ENCODE data around the gene DPP7.
"Not testable (repeated sequence)": the region's sequence is repeated elsewhere in the genome, so short reads cannot be mapped to it uniquely, and the experiment has no call there.

The DPP7 gene

DNA sequence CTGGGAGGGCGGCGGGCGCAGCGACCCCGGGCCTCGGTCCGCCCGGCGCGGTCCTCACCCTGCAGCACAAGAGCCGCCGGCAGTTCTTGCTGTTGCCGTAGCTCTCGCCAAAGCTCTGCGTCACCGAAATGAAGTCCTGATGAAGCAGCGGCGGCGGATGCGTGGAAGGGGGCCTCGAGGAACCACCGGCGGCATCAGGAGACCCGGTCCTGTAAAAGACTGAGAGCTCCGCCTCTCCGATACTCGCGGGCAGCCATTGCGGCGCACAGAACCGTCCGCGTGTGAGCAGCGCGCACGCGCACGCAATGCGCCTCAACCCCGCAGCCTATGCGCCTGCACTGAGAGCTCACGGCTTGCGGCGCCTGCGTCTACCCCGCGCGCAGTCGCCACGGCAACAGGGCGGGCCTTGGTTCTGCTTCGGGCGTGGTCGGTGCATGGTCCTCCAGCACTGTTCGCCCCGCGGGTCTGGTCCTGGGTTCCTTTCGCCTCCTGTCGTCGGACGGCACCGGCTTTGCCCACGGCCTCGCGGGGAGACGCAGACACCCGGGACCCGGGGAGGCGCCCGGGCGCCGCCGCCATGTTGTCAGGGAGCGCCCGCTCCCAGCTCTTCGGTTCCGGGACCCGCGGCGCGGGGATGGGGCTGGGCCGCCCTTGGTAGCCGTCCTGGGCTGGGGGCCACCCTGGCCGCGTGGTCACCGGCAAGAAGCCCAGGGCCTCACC lies 15.1 kb upstream of the DPP7 start:
- DNase-seq (ENCODE audit: low spot score): peak; percentile 91

DNA sequence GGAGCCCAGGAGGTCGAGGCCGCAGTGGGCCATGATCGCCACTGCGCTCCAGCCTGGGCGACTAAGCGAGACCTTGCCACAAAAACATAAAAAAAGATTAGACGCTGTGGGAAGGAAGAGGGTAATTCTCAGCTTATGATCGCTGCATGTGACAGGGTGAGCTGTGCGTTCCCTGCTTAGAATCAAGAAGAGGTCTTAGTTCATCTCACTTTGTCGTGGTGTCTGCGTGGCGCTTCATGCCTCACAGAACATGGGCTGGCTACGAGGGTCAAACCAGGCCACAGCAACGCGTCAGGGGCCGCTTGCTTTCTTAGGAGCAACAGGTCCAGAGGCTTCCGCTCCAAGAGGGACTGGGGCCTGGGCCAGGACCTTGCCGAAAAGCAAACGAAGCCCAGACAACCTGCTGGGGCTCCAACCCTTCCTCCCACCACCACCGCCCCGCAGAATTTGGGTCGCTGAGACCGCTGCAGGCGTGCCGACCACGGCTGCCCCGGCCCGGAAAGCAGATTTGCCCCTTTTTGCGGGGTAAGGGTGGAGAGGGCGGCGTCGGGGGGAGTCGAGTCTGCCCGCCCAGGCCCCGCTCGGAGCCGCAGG lies 14.4 kb upstream of the DPP7 start:
- no peak for DNase-seq (ENCODE audit: low spot score)

DNA sequence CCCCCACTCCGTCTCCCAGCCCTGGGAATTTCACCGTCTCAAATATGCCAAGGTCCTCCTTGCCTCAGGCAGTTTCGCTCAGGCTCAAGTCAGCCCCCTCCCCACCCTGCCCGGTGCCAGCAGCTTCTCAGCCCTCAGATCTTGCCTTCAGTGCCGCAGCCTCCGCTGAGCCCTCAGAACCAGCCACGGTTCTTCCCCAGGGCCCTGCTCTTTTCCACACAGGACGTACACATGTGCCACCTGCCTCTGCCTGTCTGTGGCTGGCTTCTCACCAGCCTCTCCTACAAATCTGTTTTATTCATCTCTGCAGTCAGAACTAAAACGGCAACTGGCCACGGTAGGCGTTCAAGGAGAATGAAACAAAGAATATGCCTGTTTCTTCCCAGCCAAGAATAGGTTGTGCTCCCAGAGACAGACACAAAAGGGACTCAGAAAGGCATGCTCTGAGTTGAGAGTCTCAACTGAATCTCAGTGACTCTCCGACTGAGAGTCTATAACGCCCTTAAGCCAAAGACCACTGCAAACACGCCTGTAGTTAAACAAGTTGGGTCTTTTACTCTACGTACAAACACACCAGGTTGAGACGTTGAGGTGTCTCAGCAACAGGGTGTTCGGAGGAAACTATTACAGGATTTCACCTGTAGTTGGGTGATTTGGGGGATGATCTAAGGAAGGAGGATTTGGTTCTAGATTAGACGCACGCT lies 13.8 kb upstream of the DPP7 start:
- no peak for DNase-seq (ENCODE audit: low spot score)

DNA sequence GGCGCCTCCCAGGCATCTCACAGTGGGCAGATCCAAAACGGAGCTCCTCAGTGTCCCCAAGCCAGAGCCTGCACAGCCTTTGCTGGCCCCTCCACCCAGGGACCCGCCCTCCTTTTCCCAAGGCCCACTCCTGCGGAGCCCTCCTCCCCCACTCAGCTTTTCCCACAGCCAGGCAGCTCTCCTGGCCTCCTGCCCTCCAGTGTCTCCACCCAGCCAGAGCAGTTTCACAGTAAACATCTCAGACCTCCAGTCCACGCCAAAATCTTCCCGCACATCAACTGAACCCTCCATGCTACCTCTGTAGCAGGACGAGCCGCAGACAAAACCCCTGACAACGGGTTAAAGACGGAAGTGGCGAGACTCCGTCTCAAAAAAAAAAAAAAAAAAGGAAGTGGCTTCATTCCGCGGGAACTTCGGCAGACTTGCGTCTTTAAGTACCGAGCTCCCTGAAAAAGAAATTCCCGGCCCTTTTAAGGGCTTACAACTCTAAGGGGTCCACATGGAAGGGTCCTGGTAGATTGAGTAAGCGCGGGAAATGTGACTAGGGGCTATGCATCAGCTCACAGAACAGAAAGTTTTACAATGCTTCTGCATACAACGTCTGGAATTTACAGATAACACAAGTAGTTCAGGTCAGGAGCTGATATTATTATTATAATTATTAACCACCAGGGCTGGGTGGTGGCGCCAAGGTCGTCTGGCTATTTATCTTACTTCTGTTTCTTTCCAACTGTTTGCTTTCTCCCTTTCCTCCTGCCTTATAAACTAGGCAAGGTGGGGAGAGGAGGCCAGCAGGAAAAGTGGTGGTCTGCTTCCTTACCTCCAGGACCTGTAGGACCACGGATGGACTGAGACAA lies 13.0 kb upstream of the DPP7 start:
- peak; percentile 42 for DNase-seq (ENCODE audit: low spot score)

DNA sequence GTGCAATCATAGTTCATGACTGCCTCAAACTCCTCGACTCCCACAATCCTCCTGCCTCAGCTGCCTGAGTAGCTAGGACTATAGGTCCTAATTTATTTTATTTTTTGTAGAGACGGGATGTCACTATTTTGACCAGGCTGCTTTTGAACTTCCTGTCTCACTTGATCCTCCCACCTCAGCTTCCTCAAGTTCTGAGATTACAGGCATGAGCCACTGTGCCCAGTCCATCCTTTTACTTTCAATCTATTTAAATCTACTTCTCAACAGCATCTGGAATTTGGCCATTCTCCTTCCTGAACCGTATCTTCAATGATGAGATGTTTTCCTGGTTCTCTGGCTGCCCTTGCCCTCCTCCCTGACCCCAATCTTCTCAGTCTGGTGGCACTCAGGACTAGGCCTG lies 12.3 kb upstream of the DPP7 start:
- no peak for DNase-seq (ENCODE audit: low spot score)

DNA sequence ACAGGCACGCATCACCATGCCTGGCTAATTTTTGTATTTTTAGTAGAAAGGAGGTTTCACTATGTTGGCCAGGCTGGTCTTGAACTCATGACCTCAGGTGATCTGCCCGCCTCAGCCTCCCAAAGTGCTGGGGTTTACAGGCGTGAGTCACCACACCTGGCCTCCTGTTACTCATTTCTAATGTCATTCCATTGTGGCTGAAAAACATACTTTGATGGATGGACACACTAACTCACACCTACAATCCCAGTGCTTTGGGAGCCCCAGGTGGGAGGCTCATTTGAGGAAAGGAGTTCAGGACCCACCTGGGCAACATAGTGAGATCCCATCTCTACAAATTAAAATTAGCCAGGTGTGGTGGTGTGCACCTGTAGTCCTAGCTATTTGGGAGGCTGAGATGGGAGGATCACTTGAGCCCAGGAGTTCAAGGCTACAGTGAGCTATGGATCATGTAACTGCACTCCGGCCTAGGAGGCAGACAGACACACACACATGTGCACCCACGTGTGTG lies 9.5 kb upstream of the DPP7 start:
- DNase-seq (ENCODE audit: low spot score): not testable (repeated sequence)

DNA sequence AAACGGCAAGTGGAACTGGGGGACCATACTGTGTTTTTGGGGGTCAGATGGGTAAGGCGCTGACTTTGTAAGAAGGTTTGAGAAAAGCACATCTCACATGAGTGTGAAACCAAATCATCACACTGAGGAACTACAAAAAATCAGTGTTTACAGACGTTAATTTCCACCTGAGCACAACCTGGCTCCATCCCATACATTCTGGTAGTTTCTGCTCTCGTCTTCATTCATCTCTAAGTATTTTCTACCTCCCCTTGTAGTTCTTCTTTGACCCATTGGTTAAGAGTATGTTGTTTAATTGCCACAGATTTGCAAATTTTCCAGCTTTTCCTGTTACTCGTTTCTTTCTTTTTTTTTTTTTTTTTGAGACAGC lies 8.9 kb upstream of the DPP7 start:
- no peak for DNase-seq (ENCODE audit: low spot score)

DNA sequence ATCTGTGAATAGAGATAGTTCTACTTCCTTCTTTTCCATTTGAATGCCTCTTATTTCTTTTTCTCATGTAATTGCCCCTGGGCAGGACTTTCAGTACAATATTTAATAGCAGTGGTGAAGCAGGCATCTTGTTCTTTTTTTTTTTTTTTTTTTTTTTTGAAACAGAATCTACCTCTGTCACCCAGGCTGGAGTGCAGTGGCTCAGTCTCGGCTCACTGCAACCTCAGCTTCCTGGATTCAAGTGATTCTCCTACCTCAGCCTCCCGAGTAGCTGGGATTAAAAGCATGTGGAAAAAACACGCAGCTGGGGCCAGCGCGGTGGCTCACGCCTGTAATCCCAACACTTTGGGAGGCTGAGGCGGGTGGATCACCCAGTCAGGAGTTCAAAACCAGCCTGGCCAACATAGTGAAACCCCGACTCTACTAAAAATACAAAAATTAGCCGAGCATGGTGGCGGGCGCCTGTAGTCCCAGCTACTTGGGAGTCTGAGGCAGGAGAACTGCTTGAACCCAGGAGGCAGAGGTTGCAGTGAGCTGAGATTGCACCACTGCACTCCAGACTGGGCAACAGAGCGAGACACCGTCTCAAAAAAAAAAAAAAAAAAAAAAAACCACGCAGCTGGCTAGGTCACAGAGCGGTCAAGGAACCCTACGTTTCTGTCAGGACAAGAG lies 8.4 kb upstream of the DPP7 start:
- DNase-seq (ENCODE audit: low spot score): not testable (repeated sequence)

DNA sequence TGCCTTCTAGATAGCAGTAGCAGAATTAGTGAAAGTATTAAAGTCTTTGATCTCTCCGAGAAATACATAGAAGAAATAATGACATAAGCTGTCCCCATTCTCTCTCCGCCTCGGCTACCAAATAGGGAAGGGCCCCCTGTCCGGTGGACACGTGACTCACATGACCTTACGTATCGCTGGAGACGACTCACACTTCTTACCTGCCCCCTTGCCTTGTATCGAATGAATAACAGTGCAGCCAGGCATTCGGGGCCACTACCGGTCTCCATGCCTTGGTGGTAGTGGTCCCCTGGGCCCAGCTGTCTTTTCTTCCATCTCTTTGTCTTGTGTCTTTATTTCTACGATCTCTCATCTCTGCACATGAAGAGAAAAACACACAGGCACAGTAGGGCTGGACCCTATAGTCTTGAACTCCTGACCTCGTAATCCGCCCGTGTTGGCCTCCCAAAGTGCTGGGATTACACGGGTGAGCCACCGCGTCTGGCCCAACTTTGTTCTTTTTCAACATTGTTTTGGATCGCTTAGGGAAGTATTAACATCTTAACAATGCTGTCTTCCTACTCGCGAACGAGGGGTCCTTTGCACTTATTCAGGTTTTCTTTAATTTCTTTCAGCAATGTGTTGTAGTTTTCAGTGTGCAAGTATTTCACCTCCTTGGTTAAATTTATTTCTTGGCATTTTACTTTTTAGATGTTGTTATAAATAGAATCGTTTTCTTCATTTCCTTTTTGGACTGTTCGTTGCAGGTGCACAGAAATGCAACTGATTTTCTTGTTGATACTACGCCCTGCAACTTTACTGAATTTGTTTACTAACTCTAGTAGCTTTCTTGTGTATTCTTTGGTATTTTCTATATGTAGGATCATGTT lies 7.6 kb upstream of the DPP7 start:
- not testable (repeated sequence) for DNase-seq (ENCODE audit: low spot score)

DNA sequence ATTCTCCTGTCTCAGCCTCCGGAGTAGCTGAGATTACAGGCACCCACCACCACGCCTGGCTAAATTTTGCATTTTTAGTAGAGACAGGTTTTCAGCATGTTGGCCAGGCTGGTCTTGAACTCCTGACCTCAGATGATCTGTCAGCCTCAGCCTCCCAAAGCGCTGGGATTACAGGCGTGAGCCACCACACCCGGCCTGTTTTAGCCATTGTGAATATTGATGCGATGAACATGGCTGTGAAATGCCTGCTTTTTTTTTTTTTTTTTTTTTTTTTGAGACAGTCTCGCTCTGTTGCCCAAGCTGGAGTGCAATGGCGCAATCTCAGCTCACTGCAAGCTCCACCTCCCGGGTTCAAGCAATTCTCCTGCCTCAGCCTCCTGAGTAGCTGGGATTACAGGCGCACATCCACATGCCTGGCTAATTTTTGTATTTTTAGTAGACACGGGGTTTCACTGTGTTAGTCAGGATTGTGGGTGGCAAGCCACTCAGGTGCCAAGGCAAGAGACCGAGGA lies 3.6 kb upstream of the DPP7 start:
- DNase-seq (ENCODE audit: low spot score): not testable (repeated sequence)

DNA sequence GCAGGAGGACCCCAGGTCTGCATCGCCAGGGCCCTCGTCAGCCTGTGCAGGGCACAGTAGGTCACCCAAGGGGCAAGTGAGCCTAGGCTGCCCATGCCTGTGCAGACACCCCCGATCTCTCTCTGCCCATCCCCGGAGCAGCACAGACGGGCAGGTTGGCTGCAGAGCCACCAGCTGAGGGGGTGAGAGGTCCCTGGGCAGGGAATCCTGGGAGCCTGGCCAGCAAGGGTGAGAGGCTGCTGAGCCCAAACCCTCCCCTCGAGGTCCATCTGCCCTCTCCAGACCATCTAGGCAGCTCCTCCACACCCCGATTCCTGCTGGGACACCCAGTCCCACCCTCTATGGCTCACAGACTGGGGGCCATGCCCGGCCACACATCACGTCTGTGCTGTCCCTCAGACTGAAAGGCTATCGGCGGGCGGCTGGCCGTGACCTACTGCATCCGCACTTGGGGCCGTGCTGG lies 2.8 kb upstream of the DPP7 start:
- DNase-seq (ENCODE audit: low spot score): no peak

DNA sequence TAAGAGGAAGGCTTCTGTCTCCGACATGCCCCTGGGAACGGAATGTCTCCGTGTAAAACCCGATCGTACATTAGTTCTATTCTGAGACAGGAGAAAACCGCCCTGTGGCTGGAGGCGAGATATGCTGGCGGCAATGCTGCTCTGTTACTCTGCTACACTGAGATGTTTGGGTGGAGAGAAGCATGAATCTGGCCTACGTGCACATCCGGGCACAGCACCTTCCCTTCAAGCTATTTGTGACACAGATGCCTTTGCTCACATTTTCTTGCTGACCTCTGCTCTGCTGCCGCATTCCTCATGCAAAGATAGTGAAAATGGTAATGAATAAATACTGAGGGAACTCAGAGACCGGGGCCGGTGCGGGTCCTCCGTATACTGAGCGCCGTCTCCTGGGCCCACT lies 2.2 kb upstream of the DPP7 start:
- DNase-seq (ENCODE audit: low spot score): no peak

DNA sequence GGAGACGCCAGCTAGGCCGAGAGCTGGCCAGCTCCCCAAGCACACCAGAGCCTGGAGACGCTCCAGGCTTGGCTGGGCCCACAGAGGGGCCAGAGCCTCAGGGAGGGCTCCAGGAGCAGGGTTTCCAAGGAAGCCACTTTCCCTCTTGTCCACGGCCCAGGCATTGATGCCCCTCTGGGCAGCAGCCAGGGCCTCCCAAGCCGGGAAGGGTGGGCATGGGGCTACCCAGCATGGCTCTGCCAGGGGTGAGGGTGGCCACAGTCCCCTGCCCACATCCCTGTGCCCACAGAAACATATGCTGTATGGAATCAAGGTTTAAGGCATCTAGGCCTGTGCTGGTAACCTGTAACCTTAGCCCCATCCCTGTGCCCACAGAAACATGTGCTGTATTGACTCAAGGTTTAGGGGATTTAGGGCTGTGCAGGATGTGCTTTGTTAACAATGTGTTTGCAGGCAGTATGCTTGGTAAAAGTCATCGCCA lies 1.5 kb upstream of the DPP7 start:
- no peak for DNase-seq (ENCODE audit: low spot score)

DNA sequence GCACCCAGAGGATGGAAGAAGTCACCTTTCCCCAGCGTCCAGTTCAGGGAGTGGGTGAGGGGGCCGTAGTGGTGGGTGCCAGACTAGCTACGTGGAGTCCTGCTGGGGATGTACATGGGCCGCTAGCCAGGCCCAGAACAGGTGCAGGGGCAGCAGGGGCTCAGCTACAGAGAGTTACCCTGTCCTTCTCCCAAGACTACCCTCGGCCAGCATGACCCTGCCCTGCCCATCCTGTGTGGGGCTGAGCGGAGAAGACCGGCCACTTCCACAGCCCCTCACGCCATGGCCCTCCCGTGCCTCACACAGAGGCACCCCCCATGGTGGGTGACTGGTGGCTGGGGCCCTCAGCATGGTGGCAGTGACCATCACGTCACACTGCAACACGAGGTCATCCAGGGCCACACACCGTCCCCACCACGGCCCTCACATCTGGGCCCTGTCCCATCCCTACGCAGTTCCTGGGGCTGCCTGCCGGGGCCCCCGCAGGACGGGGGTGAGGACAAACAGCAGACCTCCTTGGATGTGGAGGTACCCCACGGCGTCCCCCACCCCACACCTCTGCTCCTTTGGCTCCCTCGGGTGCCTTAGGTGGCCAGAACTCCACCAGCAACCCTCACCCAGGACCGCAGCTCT lies 977 bp upstream of the DPP7 start:
- DNase-seq (ENCODE audit: low spot score): no peak

DNA sequence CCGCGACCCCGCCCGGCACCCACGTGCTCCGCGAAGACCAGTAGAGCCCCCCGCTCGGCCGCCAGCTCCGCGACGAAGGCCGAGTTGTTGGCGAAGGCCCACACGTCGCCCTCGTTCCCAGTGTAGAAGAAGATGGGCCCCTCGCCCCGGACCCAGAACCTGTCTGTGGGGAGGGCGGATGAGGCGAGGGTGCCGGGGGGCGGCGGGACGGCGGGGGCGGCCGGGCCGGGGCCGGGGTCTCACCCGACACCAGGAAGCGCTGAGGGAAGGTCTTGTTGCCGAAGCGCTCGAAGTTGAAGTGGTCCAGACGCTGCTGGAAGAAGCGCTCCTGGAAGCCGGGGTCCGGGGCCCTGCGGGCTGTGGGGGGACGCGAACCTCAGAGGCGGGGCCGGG lies 317 bp downstream of the DPP7 start:
- no peak for DNase-seq (ENCODE audit: low spot score)

DNA sequence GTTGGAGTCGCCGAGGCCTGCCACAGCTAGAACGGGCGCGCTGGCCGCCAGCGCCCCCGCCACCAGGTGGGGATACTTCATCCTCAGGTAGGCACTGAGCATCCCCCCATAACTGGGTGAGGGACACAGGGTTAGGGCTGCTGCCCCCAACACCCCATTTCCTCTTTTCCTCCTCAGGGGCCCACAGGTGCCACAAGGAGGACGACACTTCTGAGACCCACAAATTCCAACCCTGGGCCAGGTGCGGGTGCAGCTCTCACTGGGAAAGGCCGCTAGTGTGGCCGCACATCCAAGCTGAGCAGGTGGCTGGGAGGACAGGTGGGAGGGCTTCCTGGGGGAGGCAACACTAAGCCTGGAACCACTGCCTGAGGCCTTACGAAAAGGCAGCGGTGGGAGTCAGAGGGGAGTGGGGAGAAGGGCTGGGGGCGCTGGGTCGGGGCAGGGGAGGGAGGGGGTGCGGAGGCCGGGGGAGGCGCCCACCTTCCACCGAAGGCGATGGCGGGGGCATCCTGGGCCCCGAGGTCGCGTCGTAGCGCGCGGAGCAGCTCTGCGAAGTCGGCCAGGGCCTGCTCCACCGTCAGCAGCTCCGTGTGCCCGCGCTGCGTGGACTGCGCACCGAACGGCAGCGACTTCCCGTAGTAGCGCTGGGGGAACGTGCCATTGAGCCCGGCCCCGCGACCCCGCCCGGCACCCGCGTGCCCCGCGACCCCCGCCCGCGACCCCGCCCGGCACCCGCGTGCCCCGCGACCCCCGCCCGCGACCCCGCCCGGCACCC lies 961 bp downstream of the DPP7 start:
- no peak for DNase-seq (ENCODE audit: low spot score)

DNA sequence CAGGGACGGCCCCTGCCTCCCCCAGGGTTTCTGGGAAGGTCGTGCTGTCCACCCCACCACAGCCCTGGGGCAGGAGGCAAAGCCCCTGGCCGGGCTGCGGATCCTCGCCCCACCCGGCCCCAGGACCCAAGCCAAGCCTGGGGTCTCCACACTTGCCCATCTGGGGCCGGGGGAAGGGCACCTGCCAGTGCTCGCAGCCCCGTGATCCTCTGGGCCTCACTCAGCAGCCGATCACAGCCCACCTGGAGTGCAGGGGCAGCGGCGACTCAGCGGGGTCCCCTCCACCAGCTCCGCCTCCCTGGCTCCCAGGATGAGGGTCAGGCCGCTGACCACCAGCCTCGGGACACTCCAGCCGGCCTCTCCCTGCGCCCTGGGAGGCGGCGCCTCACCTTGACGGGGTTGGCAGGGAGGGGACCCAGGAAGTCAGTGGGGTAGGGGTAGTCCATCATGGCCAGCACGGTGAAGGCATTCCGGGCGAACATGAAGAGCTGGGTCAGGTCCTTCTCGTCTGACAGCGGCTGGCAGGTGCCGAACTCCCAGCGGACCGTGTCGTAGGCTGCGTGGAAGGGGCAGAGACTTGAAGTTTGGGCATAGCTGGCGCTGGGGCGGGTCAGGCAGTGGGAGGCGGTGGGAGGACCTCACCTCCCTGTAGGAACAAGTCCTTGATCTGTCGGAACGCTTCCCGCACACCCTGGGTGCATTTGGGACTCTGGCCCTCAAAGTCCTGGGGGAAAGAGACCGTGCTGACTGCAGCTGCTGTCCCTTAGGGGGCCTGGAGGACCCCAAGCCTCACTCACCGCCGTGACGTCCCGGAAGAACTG lies 1.8 kb downstream of the DPP7 start:
- no peak for DNase-seq (ENCODE audit: low spot score)
